Stimulated activated CD4-positive, alpha-beta T cell treated with anti-CD3 and anti-CD28 coated beads, Interleukin-4, amount 100 ng/mL, for 48 hours (primary cell): ENCODE results near the gene ZBTB38.

Source experiments
- DNase-seq, 2 donors: peaks; one replicate each; pipeline ENCODE4 v3.0.0-alpha.2; 2020; ENCODE audit warnings: low read depth in 2 of 2

Gene ZBTB38

DNA sequence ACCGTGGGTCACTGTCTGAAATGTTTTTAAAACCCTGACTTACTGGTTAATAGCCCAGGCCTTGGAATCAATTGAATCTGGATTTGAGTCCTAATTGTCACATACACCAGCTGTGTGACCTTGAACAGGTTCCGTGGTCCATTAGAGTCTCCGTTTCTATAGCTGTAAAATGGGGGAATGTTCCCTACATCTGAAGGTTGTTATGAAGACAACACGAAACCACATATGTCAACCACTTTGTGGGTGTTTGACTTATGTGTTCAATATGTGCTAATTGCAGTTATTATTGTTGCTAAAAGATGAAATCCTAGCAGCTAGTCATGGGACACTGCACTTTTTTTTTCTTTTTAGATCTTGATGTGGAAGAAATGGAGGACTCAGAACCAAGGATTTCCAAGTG, 35.3 kb downstream of the ZBTB38 start:
- no peak for DNase-seq

DNA sequence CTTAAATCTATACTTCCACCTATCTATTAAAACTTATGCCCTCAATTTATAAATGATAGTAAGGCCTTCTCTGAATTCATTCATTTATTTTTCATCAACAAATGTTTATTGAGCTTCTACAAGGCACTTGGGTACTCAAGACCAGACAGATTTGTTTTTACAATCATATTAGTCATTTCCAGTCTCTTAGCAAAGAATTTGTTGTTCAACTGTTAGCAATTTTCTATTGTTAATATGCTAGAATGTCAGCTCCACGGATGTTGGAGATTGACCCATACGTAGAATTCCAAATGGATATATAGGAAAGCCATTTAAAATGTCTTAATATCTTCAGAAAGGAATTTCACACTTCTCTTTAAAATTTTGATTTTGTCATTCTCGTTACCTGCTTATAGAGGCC, 36.7 kb downstream of the ZBTB38 start:
- no peak for DNase-seq

GRCh38 chr3:141405591-141405990, 37.3 kb downstream of the ZBTB38 start:
- no peak for DNase-seq

DNA sequence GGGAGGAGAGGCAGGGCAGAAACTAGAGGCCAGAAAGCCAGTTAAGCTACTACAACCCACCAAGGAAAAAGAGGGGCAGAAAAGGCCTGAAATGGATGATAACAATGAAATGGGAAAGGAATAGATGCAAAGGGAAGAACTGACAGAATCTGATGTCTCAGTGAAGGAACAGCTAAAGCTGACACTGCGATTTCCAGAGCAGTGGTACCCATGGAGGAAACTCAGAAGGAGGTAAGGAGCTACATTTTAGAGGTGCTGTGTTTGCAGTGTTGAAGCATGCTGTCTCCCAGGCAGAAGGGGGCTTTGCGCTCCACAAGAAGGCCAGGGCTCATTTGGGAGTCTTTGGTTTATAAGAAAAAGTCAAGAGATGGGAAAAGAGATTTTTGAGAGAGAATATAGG, 38.0 kb downstream of the ZBTB38 start:
- DNase-seq, result no peak

DNA sequence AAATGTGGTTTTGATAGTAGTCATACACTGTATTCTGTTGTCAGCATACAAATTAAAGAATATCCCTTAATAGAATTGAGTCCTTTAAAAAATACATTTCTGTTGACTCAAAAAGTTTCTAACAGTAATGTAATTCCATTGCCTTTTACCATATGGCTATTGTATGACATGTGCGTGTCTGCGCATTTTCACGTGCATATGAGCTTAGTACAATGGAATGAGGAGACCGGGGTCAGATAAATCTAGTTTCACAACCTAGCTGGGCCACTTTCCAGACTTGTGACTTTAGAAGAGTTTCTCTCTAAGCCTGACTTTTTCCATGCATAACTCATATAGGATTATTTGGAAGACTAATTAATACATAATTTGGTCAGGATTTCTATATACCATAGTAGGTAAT, 38.7 kb downstream of the ZBTB38 start:
- DNase-seq, result no peak

DNA sequence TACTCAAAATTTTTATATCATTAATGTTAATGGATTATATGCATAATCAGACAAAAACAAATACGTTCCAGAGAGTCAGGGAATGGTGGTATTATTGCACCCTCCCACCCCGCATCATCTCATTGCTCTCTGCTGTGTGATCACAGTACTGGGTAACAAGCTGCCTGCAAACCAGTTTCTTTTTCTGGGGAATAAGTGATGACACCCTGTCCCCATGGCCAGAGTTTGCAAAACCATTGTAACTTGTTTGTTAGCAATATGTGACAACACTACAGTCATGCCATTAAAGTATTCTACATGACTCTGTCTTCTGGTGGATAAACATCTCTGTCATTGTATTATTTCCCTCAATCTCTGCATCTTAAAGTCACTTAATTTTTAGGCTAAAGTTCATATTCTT, 39.5 kb downstream of the ZBTB38 start:
- DNase-seq, result no peak

DNA sequence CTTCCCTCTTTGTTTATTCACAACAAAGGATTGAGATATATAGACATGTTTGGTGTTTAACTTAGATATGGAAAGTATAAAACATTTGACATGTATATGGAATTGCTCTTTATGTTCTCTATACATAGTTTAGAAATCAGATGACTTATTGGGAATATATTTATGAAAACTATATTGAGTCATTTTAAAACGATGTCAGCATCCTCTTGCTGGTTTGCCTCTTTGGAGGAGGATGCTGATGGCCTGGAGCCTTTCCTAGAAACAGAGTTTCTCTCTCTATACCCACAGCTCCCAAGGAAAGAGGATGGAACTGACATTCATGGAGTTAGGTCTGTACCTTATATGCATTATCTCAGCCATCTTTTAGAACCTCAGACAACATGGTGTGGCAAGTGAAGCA, 40.3 kb downstream of the ZBTB38 start:
- no peak for DNase-seq

GRCh38 chr3:141409940-141410241, 41.6 kb downstream of the ZBTB38 start:
- DNase-seq, result no peak

- DNase-seq, result no peak
These were observed 42.1 kb downstream of the ZBTB38 start for GRCh38 chr3:141410408-141410807.

DNA sequence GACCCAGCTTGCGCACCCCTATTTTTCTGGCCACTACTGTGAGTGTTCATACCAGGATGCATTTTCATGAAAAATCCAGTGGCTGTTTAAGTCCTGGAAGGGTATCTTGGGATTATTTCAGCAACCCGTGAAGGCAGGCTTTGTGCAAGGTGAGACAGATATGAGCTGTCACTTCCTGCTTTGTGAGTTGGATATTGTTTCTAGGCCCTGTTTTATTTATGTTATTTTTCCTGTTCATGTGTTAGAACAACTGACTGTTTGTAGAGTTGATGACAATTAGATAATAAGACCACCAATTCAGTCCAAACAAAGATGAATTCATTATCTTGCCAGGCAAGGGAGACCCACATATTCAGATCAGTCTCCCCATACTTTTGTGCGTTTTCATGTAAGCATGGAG, 42.5 kb downstream of the ZBTB38 start:
- no peak for DNase-seq

GRCh38 chr3:141411251-141411771, 43.0 kb downstream of the ZBTB38 start:
- no peak for DNase-seq

DNA sequence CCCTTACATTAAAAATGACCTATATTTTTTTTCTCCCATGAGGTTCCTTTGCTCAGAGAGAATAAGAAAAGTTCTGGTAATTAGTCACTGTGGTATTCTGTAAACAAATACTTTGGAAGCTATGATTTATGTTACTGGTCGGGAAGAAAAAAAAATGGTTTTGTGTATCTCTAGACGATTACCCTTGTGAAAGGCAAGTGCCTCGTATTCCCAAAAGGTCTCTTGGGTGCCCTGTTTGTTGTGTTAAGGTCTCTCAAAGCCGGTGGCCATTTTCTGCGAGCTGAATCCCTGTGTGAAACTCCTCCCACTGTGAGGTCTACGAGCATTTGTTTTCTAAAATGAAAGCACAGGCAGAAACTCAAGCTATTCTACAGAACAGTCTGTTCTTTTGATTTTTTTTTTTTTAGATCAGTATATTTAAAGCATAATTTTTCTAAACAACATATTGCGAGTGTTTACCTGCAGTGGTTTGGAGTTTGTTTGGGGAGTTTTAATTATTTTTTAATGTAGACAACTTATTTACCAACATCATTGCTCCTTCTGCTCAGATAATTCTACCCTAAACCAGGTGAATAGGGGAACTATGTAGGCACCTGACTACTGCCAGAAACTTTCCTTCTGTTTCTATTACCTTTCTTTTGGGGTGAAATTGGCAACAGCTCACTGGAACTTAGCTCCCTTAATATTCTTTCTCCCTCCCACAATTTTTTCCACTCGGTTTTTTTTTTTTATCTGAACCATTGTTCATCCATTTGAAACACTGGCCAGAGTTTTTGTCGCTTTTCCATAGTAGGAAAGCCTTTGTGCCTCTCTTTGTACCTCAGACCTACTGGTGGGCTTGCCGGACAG, 44.0 kb downstream of the ZBTB38 start:
- peak in 1 of 2 donors; percentile 29 for DNase-seq

- no peak for DNase-seq
These were observed 44.6 kb downstream of the ZBTB38 start for GRCh38 chr3:141412936-141413354.

- DNase-seq, result no peak
These were observed 45.1 kb downstream of the ZBTB38 start for GRCh38 chr3:141413391-141413790.

DNA sequence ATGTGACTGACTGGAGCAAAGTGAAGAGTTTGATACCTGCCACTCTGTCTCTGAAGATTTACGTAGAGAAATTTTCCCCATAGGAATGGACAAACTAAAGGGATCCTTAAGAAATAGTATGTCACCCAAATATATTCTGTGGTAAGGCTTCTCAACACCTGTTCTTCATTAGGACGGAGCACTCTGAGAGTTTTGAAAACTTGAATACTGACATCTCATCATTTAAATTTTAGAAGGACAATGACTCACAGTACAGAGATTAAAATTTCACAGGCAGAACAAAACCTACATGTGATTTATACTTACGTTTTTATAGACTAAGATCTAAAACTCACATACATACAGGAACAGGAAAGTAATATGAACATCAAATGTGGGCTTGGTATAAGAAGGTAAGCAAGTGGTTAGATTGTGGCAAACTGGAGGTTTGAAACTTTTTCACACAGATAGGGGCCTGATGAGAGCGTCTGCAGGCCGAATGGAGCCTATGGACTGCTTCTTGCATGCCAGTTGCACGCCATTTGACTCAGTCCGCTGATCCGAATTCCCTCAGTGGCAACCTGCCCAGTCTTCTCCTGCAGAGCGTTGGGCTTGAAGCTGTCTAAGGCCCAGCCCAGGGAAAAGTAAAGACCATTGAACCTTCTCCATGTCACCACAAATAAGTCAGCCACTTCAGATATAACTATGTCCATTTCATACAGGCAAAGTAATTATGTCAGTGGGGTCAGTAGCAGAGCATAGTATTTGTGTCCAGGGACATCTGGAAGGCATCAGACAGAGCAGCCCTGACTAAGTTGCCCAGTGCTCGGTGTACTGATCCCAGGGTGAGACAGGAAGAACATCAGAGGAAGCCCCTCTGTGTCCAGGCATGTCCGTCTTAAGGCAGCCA, 45.7 kb downstream of the ZBTB38 start:
- DNase-seq, result no peak

- DNase-seq, result no peak
These were observed 46.6 kb downstream of the ZBTB38 start for GRCh38 chr3:141414800-141415462.

GRCh38 chr3:141415953-141416352, 47.6 kb downstream of the ZBTB38 start:
- DNase-seq, result no peak
